ENCODE data around the gene DNAJC6.
"Not testable (repeated sequence)": the region's sequence is repeated elsewhere in the genome, so short reads cannot be mapped to it uniquely, and the experiment has no call there.

Gene DNAJC6

GRCh38 chr1:65309304-65310077, at the start of gene DNAJC6:
TSS of gene DNAJC6 (plus strand) at chr1:65309543. CDS start at chr1:65309746, 203 bp downstream.
- peak; percentile 13 for DNase-seq (ENCODE audit: low read depth)

DNA sequence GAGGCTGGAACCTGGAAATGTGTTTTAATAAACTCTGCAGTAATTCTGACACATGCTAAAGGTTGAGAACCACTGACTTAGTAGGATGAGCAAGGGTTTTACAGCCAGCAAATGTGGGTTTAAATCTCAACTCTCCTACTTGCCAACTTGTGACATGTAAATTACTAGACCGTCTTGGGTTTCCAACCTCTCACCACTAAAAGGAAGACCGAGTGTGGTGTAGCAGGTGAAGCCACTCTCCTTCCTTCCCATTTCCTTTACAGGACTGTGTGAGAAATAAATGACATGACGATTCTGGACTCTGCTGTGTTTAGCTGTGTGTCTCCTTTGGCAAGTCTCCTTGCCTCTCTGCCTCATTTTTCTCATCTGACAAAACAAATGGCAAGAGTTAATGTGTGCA, 49.5 kb upstream of the DNAJC6 start:
- no peak for DNase-seq (ENCODE audit: low read depth)

DNA sequence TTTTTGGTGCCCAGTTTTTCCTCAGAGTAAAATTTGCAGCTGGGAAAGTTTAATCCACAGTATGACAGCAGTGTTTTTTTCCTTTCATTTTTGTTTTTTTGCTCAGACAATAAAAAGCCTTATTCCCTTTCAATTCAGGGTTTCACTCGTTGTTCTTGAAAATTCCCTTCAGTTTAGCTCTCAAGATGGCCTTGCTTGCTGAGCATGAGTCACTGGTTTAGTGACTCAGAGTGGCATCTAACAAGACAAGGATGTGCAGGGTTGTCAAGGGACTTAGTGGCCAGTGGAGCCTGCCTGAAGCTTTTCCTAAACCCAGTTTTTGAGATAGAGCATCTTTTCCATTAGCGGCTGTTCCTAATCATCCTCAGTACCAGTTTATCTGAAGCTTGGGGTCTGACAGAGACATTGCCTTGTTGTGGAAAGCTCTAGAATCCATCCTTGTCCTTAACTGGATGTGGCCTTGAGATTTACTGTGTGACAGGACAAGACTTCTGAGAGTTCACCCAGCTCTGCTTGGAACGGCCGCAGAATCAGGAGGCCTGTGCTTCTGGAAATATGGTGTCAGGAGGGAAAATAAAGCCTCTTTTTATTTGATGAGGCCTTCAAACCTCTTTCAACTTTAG, 48.4 kb upstream of the DNAJC6 start:
- DNase-seq (ENCODE audit: low read depth): no peak

DNA sequence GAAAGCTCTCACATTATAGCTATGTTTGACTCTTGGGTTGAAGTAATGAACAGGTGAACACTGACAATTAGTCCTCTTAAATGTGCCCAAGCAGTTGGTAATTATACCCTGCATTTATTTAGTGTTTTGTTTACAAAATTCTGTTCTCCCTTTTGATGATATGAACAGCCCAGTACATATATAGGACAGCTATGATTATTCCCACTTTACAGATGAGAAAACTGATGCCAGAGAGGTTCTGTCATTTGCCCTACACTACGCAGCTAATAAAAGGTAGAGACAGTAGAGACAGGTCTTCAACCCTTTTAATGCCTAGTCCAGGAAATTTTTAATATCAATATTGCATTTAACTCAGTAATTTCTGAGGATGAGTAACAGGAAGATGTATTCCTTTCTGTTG, 46.1 kb upstream of the DNAJC6 start:
- DNase-seq (ENCODE audit: low read depth): no peak

- no peak for DNase-seq (ENCODE audit: low read depth)
Observed at GRCh38 chr1:65264197-65264929, 45.0 kb upstream of the DNAJC6 start.

DNA sequence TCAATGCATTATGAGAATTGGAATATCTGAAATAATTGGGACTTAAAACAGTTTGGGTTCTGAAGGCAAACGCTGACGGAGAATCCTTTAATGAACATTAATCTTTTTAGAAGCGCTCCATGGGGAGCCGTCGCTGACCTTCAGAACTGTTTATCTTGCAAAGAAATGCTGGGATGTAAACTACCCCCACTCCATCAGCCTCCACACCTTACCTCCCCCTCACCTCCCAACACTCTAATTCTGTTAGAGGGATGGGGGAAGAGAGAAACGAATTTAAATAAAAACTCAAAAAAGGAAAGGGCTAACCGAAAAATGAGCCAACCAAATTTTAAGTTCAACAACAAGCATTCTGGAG, 44.1 kb upstream of the DNAJC6 start:
- DNase-seq (ENCODE audit: low read depth): no peak

GRCh38 chr1:65265651-65266351, 43.5 kb upstream of the DNAJC6 start:
- DNase-seq (ENCODE audit: low read depth): no peak

DNA sequence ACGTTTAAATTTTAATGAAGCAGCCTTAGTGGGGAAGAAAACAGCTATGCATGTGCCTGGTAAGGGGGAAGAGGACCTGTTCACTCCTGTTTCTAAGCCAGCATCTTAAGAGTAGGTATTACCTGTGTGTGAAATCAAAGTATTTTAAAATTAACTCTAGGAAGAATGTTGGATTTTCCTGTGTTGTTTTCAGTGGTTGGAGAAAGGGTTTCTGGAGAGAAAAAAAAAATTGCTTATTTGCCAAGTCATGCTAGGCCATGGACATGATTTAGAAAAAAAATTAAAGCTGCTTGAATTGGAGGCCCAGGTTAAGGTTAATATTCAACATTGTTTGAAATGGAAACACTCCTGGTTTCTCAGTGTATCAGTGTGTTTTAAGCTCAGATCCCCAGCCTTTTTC, 42.9 kb upstream of the DNAJC6 start:
- no peak for DNase-seq (ENCODE audit: low read depth)

DNA sequence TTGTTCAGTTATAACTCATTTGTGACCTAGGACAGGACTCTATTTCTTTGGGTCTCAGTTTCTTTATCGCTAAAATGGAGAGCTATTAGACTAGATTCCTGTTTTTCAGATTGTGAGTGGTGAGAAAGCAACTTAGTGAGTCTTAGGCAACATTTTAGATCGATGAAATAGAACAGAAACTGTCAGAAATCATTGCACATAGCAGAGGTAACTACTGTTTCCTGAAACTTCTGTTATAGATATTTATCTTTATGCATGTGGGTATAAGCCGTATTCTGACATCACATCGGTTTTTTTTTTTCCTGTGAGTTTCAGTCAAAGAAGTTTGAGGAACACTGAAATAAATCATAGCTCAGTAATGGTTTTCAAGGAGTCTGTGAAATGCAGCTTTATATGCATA, 42.1 kb upstream of the DNAJC6 start:
- DNase-seq (ENCODE audit: low read depth): no peak

DNA sequence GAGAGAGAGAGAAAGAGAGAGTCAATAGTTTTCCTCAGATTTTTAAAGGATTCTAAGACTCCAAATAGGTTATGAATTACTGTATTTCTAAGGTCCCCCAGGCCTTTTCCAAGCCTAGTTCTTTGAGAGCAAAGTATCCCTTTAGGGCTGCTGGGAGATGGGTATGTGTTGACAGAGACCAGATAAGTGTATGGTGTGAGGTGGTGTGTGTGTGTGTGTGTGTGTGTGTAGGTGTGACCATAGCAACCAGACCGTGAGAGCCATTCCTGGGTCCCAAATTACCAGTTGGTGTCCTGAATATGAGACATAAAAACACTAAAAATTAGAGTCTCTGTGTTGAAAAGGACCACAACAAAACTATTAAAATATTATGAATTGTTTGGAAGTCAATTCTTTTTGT, 41.7 kb upstream of the DNAJC6 start:
- no peak for DNase-seq (ENCODE audit: low read depth)

- DNase-seq (ENCODE audit: low read depth): no peak
Observed at GRCh38 chr1:65269612-65270011, 39.7 kb upstream of the DNAJC6 start.

GRCh38 chr1:65276197-65276939, 33.0 kb upstream of the DNAJC6 start:
- DNase-seq (ENCODE audit: low read depth): no peak

DNA sequence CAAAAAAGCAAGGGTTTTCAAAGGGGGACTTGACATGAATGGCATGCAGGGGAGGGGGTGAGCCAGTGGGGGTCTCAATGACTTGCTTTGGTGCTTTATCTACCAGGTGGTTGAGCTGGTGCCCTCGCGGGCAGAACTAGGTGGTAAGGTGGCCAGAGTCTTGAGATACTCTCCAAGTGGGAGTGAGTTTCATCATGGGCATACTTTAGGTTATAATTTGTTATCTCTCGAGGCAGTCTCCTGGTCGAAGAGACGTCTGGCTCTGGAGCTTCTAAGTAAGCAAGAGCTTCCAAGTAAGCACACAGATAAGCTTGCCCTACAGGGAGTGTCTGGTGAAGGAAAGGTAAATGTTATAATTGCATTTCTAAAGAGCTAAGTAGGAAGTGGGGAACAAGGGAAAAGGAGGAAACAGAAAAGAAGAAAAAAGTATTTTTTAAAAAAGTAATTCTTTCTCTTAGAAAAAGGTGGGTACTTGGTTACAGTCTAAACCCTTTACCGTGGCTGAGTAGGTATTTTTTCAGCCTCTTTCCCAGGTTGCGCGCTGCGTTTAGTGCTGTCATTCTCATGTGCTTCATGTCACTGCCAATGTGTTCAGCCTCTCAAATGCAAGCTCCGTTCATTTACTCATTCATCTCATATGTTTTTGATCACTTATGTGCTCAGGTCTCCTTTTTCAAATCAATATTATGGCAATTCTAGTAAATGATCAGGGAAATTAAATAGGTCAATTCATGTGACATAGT, 31.6 kb upstream of the DNAJC6 start:
- no peak for DNase-seq (ENCODE audit: low read depth)

DNA sequence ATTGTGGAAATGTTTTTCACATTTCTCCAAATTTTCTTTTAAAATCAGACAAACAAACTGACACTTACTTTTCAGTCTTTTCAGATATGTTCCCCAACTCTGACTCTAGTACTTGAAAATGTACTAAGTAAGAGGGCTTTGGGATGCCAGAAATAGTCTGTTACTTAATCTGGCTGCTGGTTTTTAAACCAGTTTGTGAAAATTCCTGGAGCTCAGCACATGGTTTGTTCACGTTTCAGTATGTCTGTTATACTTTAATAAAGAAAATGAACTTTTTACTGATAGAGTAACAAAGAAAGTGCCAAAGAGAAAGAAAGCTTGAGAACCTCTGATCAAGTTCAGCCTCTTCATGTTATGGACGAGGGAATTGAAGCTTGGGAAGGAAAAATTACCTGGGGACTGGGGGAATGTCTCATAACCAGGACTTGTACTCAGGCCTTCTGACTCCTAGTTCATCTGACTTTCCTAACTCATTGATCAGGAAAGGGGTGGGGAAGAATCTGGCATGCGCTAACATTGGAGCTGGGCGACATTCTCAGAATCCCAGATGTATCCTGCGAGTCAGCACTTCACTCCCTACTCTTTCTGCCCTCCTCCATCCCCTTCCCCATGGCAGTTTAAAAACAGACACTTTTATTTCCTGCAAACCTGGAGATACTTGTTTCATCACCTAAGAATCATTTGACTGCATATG, 30.8 kb upstream of the DNAJC6 start:
- no peak for DNase-seq (ENCODE audit: low read depth)

- no peak for DNase-seq (ENCODE audit: low read depth)
Observed at GRCh38 chr1:65279070-65279779, 30.1 kb upstream of the DNAJC6 start.

DNA sequence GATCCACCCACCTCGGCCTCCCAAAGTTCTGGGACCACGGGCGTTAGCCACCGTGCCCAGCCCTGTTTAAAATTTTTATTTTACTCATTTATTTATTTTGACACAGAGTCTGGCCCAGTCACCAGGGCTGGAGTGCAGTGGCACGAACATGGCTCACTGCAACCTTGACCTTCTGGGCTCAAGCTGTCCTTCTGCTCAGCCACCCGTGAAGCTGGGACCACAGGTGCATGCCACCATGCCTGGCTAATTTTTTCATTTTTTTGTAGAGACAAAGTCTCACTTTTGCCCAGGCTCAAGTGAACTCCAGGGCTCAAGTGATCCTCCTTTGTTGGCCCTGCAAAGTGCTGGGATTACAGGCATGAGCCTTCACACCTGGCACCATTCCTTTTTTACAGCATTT, 27.5 kb upstream of the DNAJC6 start:
- DNase-seq (ENCODE audit: low read depth): no peak

DNA sequence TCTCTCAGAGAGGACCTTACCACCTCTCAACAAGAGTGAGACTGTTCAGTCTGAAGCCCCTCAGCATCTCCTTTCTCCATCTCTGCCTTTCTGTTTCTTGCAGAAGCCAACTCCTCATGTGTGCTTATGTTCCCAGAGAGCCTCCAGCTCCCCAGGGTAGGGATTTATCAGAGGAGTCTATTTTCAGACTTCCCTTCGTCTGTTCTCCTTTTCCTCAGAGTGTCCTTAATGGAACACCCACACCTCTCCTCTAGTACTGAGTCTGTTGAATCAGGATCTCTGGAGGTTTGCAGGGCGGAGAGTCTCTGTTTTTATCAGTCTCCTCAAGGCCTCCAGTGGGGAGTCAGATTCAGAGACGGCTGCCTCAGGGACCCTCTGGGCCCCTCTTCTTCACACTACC, 25.1 kb upstream of the DNAJC6 start:
- DNase-seq (ENCODE audit: low read depth): no peak

DNA sequence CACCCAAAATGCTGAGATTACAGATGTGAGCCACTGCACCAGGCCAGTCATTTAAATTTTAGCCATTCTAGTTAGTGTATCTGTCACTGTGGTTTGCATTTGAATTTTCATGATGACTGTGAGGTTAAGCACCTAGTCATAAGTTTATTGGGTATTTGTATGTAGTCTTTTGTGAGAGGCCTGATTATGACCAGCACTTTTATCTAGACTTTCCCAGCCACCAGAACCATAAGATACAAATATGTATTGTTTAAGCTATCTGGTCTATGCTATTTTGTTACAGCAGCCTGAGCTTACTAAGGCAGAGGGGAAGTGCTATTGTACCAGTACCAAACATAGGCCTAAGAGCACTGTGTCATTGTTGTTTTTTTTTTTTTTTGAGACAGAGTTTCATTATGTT, 19.9 kb upstream of the DNAJC6 start:
- no peak for DNase-seq (ENCODE audit: low read depth)

DNA sequence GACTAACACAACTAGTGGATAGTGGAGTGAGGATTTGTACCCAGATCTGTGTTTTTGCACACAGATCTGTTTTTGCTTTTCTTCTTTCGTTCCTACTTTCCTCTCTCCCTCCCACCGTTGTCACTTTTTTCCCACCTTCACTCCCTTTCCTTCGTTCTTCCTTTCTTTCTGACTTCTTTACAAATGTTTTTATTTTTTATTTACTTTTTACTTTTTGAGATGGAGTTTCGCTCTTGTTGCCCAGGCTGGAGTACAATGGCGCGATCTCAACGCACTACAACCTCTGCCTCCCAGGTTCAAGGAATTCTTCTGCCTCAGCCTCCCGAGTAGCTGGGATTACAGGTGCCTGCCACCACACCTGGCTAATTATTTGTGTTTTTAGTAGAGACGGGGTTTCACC, 17.5 kb upstream of the DNAJC6 start:
- DNase-seq (ENCODE audit: low read depth): not testable (repeated sequence)
